ENCODE data around the gene CARMIL1. TPM values are rescaled to one million over a fixed set of nuclear protein-coding genes. Genes with fewer than 3 reads are reported as not detected.
A peak's percentile ranks its signal among the peaks of the same experiment; 100 is the strongest.

Gene CARMIL1
- total and polyA plus RNA-seq, 2 of the 8 experiments (the other 6 are each of a cell fraction or from before 2014, with no cell fraction given), result 20.3 to 40.4 TPM

GRCh38 chr6:25414168-25414567 lies 135.0 kb downstream of the CARMIL1 start:
- Histone ChIP-seq H2BK12ac (ENCODE audit: low read depth, low read length) (no peak overlapping the region), H4K91ac (replicated peaks; ENCODE audit: insufficient read length, low read length) (no peak overlapping the region), H2BK20ac (ENCODE audit: low read length) (no peak overlapping the region), H3K27me3 (replicated peaks in 1 of 4; ENCODE audit: control insufficient read depth in 3 of 4, extremely low read depth in 1 of 4, insufficient read depth in 3 of 4, low read length in 3 of 4) (no peaks in the 10 kb centered on the region), H2BK120ac (replicated peaks; ENCODE audit: low read depth, low read length) (no peak overlapping the region), H3K79me2 (ENCODE audit: control insufficient read depth in 1 of 2, insufficient read depth in 2 of 2, low read length in 2 of 2) (peaks cover 0 to 96% of the 10 kb centered on the region in 2 experiments; a peak in 3 of 4 replicates), H3K14ac (ENCODE audit: insufficient read length) (no peak overlapping the region), H2AFZ (ENCODE audit: low read length) (no peak overlapping the region), H3K9ac (replicated peaks in 1 of 4; ENCODE audit: extremely low read depth in 1 of 4, low read depth in 3 of 4, low read length in 3 of 4) (no peak overlapping the region), H3K9me3 (ENCODE audit: insufficient read depth in 2 of 2, low read depth in 1 of 2, low read length in 1 of 2) (peaks cover under 1 to 5% of the 10 kb centered on the region in 2 experiments; a peak in 2 of 4 replicates), H3K4me2 (ENCODE audit: insufficient read depth in 1 of 2, low read depth in 2 of 2, low read length in 2 of 2) (no peak overlapping the region), H3K79me1 (ENCODE audit: low read depth, low read length) (peaks cover 10% of the 10 kb centered on the region; the same call in 1 of the 2 replicates), H3K4ac (replicated peaks; ENCODE audit: insufficient read length, low read depth, low read length) (no peak overlapping the region), H2AK5ac (ENCODE audit: low read depth, low read length) (no peak overlapping the region), H4K8ac (ENCODE audit: extremely low read depth, insufficient read depth, low read length) (no peak overlapping the region), H2BK15ac (ENCODE audit: low read length) (no peak overlapping the region), H3K4me3 (ENCODE audit: extremely low read depth in 1 of 4, insufficient read depth in 2 of 4, low read depth in 3 of 4, low read length in 4 of 4) (peak overlapping the region in 1 of 4 experiments; percentile 1; a peak in 1 of 8 replicates), H4K5ac (ENCODE audit: insufficient read length, low read depth, low read length) (no peak overlapping the region), H3K23me2 (ENCODE audit: low read depth, low read length) (no peaks in the 10 kb centered on the region), H3K56ac (replicated peaks; ENCODE audit: insufficient read length, low read depth, low read length) (no peak overlapping the region), H3K23ac (ENCODE audit: insufficient read length) (no peak overlapping the region), H4K20me1 (replicated peaks in 1 of 2; ENCODE audit: control insufficient read depth in 1 of 2, insufficient read depth in 2 of 2, low read length in 2 of 2) (no peaks in the 10 kb centered on the region), H2BK5ac (ENCODE audit: low read depth, low read length) (no peak overlapping the region), H3K27ac (ENCODE audit: low read depth, low read length) (0 out of 2 replicates have a peak overlapping the region, but pooled peaks have one; percentile 7), H3K18ac (ENCODE audit: extremely low read depth, low read length) (no peak overlapping the region; the same call in 1 of the 2 replicates), H3K36me3 (ENCODE audit: control insufficient read depth in 2 of 4, insufficient read depth in 4 of 4, low read length in 3 of 4) (peaks cover 0 to under 1% (median 0%) of the 10 kb centered on the region in 4 experiments; a peak in 2 of 8 replicates), H3K4me1 (replicated peaks in 1 of 4; ENCODE audit: control insufficient read depth in 3 of 4, insufficient read depth in 4 of 4, low read length in 3 of 4) (peaks cover 0 to 23% (median 16%) of the 10 kb centered on the region in 4 experiments; a peak in 4 of 7 replicates)
- TF ChIP-seq SUZ12 (IDR thresholded peaks at IDR 0.05; ENCODE audit: low read length) (no peak), NRF1 (IDR thresholded peaks at IDR 0.05; ENCODE audit: low read depth, low read length) (no peak), SIN3A (conservative IDR thresholded peaks at IDR 0.05 in 1 of 2, IDR thresholded peaks at IDR 0.05 in 1 of 2; ENCODE audit: low read depth in 1 of 2, low read length in 2 of 2) (no peak), HDAC6 (IDR thresholded peaks at IDR 0.05; ENCODE audit: low read depth, low read length) (no peak)
- ChIA-PET POLR2A (ENCODE audit: partially characterized antibody) (interaction anchor here (0.9 kb wide), 1 partner anchor 10 kb away, joined by 3 read pairs; no protein-coding TSS in a partner anchor), CTCF (ENCODE audit: partially characterized antibody) (interaction anchor here (1.3 kb wide), 1 partner anchor 45 kb away, joined by 4 read pairs; no protein-coding TSS in a partner anchor)
- DNase-seq (ENCODE audit: low read depth in 1 of 2, low spot score in 2 of 2), result no peak
- FAIRE-seq, result no peak
- 47% methylated on average over 1 of the region's 1 CpG; no CpG with 5 or more reads in 1 of the 2 experiments for WGBS, 2 experiments (ENCODE audit: extremely low coverage in 1 of 2, insufficient coverage in 1 of 2, insufficient read length in 1 of 2, insufficient replicate concordance in 2 of 2, low coverage in 1 of 2, low lambda C conversion rate in 2 of 2, missing lambda C conversion rate in 1 of 2)

Data from H1 (cell line).